GM18511 (cell line): ENCODE data around the gene SETD7.
A peak's percentile ranks its signal among the peaks of the same experiment; 100 is the strongest.

Experiments
- ATAC-seq: cut with Tn5 transposase; IDR thresholded peaks from one replicate; pipeline ENCODE4 v1.9.1; 2021; ENCODE audit warnings: mild to moderate bottlenecking, moderate library complexity; ENCODE audit not compliant: unreplicated experiment

Gene SETD7

GRCh38 chr4:139575072-139575471 is 19.1 kb upstream of the SETD7 start:
- ATAC-seq = no peak

- no peak for ATAC-seq
These were observed 18.6 kb upstream of the SETD7 start for GRCh38 chr4:139574641-139575040.

- ATAC-seq = no peak
These were observed 12.4 kb upstream of the SETD7 start for GRCh38 chr4:139568206-139568955.

- ATAC-seq = no peak
These were observed 11.3 kb upstream of the SETD7 start for GRCh38 chr4:139567159-139567870.

GRCh38 chr4:139564502-139564901 is 8.5 kb upstream of the SETD7 start:
- no peak for ATAC-seq

GRCh38 chr4:139563515-139563914 is 7.5 kb upstream of the SETD7 start:
- no peak for ATAC-seq

- ATAC-seq = no peak
These were observed 6.8 kb upstream of the SETD7 start for GRCh38 chr4:139562839-139563238.

GRCh38 chr4:139562067-139562684 is 6.2 kb upstream of the SETD7 start:
- no peak for ATAC-seq

- ATAC-seq = peak; percentile 34
These were observed 4.5 kb upstream of the SETD7 start for GRCh38 chr4:139560406-139561104.

GRCh38 chr4:139559687-139560086 is 3.7 kb upstream of the SETD7 start:
- ATAC-seq = no peak

GRCh38 chr4:139559089-139559479 is 3.1 kb upstream of the SETD7 start:
- ATAC-seq = no peak

GRCh38 chr4:139558235-139559088 is 2.4 kb upstream of the SETD7 start:
- no peak for ATAC-seq

GRCh38 chr4:139557556-139558110 is 1.6 kb upstream of the SETD7 start:
- ATAC-seq = no peak

GRCh38 chr4:139556724-139557555 is 921 bp upstream of the SETD7 start:
- ATAC-seq = peak; percentile 36

- ATAC-seq = peak; percentile 27
These were observed 331 bp downstream of the SETD7 start for GRCh38 chr4:139555705-139556070.

GRCh38 chr4:139554893-139555704 is 920 bp downstream of the SETD7 start:
- ATAC-seq = peak; percentile 48

- no peak for ATAC-seq
These were observed 1.5 kb downstream of the SETD7 start for GRCh38 chr4:139554642-139554892.

- no peak for ATAC-seq
These were observed 2.0 kb downstream of the SETD7 start for GRCh38 chr4:139553751-139554641.
